ENCODE results near the gene CSNK1D.
A peak's percentile ranks its signal among the peaks of the same experiment; 100 is the strongest.
"Not testable (repeated sequence)": the region's sequence is repeated elsewhere in the genome, so short reads cannot be mapped to it uniquely, and the experiment has no call there.

The CSNK1D gene

DNA sequence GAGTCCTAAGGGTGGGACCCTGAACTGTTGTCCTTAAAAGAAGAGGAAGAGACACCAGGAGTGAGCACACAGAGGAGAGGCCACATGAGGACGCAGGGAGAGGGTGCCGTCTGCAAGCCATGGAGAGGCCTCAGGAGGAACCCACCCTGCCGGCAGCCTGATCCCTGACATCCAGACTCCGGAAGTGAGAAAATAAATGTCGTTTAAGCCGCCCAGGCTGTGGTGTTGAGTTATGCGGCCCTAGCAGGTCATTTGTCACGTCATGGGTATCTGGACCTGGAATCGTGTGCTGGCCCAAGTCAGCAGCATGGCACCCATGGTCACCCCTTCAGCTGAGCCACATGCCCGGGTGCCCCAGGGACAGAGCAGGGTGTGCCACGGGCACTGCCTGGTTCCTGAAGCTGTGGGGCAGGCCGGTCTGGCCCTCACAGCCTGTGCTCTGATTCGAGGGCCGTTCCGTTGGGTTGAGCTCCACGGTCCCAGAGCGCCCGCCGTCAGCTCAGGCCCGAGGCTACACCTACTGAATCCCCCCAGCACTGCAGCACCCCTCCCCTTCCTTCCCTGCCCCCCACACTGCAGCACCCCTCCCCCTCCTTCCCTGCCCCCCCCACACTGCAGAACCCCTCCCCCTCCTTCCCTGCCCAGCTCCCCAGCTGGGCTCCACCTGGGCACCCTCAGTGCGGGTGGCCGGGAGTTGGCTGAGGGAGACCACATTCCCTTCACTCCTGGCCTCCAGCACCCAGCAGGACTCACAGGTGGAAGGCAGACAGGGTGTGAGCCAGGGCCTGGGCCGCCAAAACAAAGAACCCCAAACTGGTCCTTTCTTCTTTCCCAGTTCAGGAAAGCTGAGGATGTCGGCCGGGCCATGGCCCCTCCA lies 58.2 kb downstream of the CSNK1D start:
- intact Hi-C loops (cut with DNase I) = no loop called here
- DNase-seq = no peak

- intact Hi-C loops (cut with DNase I) = no loop called here
- no peak for DNase-seq
These were observed 59.4 kb downstream of the CSNK1D start for GRCh38 chr17:82214012-82214628.

GRCh38 chr17:82213251-82214011 lies 60.1 kb downstream of the CSNK1D start:
- DNase-seq = peak in 41 of 42 donors; percentile 48 to 89 (median 71)
- intact Hi-C loops (cut with DNase I) = no loop called here

DNA sequence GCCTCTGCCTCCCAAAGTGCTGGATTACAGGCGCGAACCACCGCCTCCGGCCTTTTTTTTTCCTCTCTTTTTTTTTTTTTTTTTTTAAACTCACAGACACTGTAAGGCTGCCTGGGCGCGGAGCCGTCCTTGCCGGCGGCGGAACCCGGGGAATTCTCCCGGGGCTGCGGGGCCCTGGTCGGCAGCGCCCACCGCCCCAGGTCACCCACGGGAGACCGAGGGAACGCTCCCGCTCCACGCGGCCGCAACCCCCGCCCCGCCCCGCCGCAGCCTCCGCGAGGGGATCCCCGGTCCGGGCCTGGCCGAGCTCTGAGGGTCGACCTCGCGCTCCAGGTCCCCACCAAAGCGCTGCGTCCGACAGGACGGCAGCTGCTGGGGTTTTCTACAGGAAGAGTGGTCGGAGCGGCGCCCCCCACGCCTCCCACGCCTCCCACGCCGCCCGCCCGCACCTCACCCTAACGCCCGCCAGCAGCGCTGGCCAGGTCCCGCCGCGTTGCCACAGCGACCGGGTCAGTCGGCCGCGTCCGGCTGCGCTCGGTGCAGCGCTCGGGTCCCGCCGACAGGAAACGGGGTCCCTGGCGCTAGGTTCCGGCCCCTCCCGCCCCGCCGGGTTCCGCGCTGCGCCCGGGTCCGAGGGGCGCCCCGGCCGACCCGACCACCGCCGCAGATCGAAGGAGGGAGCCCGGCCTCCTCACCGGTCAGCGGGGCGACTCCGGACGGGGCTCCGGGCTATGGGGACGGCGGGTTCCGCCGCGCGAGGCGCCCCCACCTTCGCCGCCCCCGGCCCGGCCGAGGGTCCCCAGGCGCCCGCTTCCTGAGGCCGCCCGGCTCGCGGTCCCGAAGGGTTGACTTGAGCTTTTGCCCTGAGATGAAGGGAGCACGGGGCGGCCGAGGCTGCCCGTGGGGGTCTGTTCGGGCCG lies 60.9 kb downstream of the CSNK1D start, which contains the start of gene CCDC57:
TSS of gene CCDC57 (minus strand) at position 512 of the 920 bp plus-strand sequence. CDS start 10,898 bp downstream, outside the sequence.
- intact Hi-C loops (cut with DNase I) = no loop called here
- peak in 41 of 42 donors; percentile 44 to 91 (median 78) for DNase-seq

DNA sequence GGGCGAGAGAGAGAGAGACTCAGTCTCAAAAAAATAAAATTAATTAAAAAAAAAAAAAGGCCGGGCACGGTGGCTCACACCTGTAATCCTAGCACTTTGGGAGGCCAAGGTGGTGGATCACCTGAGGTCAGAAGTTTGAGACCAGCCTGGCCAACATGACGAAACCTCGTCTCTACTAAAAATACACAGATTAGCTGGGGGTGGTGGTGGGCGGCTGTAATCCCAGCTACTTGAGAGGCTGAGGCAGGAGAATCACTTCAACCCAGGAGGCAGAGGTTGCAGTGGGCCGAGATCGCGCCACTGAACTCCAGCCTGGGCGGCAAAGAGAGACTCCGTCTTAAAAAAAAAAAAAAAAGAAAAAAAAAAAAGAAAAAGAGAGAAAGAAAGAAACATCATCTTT lies 62.8 kb downstream of the CSNK1D start:
- intact Hi-C loops (cut with DNase I); DNase-seq: not testable (repeated sequence)

- intact Hi-C loops (cut with DNase I) = no loop called here
- peak; percentile 60 to 91 (median 77) for DNase-seq
These were observed 67.6 kb downstream of the CSNK1D start for GRCh38 chr17:82205720-82206508.

- DNase-seq = peak in 13 of 42 donors; percentile 22 to 71 (median 54)
- intact Hi-C loops (cut with DNase I) = no loop called here
These were observed 68.4 kb downstream of the CSNK1D start for GRCh38 chr17:82204831-82205719.

- DNase-seq = no peak
- intact Hi-C loops (cut with DNase I) = no loop called here
These were observed 69.6 kb downstream of the CSNK1D start for GRCh38 chr17:82203920-82204319.

DNA sequence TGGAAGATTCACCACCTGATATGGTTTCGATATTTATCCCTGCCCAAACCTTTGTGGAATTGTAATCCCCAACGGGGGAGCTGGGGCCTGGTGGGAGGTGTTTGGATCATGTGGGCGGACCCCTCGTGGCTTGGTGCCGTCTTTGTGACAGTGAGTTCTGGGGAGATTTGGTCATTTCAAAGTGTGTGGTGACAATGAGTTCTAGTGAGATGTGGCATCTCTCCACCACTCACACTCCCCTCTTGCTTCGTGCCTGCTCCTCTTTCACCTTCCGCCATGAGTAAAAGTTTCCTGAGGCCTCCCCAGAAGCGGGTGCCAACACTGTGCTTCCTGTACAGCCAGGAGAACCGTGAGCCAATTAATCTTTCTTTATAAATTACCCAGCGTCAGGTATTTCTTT lies 70.5 kb downstream of the CSNK1D start:
- intact Hi-C loops (cut with DNase I) = no loop called here
- no peak for DNase-seq

GRCh38 chr17:82201498-82201910 lies 72.0 kb downstream of the CSNK1D start:
- intact Hi-C loops (cut with DNase I) = no loop called here
- no peak for DNase-seq

- no peak for DNase-seq
- intact Hi-C loops (cut with DNase I) = no loop called here
These were observed 72.6 kb downstream of the CSNK1D start for GRCh38 chr17:82200743-82201497.

DNA sequence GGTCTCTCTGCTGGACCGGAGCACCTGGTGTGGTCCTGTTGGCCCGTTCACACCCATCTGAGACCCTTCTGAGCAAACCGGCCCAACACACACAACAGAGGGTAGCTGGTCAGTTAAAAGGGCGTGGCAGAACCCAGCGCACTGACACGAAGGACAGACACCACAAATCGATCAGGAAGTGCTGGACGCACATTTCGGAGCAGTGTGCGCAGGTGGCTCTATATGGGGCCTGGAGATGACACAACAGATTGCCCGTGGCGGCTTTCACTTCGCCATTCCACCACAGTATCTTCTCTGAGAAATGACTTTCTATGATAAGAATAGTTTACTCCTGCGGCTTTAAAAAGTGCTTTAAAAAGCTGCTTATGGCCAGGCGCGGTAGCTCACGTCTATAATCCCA lies 73.4 kb downstream of the CSNK1D start:
- DNase-seq = no peak
- intact Hi-C loops (cut with DNase I) = no loop called here

GRCh38 chr17:82199496-82199895 lies 74.0 kb downstream of the CSNK1D start:
- no peak for DNase-seq
- intact Hi-C loops (cut with DNase I) = no loop called here

GRCh38 chr17:82198092-82198491 lies 75.4 kb downstream of the CSNK1D start:
- DNase-seq = no peak
- intact Hi-C loops (cut with DNase I) = no loop called here

DNA sequence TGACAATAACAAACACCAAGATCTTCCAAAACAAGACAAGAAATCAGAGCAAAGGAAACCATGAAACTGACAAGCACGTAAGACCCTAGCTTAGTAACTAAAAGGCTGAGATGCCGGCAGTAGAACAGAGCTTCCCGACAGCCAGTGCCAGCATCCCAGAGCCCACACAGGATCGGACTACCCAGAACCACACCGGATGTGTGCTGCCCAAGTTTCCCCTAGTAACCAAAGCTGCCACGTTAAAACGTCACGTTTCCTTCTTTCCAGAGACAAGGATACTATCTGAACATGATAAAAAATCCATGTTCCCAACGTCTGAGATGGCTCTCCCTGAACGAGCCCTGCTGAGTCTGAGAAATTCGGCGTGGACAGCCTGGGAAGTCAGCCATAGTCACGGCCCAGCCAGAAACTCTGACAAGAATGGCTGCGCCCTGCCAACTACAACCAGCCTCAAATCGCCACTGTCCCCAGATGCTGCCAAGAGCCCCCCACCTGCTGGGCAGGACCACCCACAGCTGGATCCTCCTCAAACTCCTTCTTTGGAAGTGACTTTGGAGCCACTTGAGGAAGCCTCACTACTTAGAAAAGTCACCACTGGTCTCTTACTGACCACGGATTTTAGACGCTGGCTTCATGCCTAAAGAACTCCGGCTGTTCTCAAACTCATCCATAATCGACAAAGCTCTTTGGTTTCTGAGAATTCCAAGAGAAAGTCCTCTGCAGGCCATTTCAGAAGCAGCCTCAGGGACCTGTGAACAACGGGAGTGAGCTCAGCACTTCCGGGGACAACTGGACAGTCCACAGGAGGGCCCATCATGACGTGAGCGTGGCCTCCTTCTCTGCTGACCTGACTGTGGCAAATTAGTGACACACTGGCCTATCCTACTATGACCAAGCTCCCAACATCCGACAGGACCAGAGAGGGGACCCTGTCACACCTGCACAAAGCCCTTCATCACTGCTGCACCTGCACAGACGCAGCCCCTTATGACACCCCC lies 77.5 kb downstream of the CSNK1D start:
- no peak for DNase-seq
- intact Hi-C loops (cut with DNase I) = no loop called here
